Epithelial cell of prostate (primary cell): Measurements from ENCODE around the gene CYTH4.

Source experiments
- DNase-seq: peaks from one replicate; pipeline ENCODE4 v3.0.0-alpha.2; 2011; ENCODE audit warnings: low read depth, low spot score
- H3K27ac ChIP-seq: fragments of 450-650 bp; 2 replicates; pipeline ENCODE4 v1.5.1; 2017; ENCODE audit warnings: mild to moderate bottlenecking

Gene CYTH4

GRCh38 chr22:37269936-37270678 is 12.2 kb upstream of the CYTH4 start:
- no peak for DNase-seq
- no peak overlapping the region for H3K27ac ChIP-seq

DNA sequence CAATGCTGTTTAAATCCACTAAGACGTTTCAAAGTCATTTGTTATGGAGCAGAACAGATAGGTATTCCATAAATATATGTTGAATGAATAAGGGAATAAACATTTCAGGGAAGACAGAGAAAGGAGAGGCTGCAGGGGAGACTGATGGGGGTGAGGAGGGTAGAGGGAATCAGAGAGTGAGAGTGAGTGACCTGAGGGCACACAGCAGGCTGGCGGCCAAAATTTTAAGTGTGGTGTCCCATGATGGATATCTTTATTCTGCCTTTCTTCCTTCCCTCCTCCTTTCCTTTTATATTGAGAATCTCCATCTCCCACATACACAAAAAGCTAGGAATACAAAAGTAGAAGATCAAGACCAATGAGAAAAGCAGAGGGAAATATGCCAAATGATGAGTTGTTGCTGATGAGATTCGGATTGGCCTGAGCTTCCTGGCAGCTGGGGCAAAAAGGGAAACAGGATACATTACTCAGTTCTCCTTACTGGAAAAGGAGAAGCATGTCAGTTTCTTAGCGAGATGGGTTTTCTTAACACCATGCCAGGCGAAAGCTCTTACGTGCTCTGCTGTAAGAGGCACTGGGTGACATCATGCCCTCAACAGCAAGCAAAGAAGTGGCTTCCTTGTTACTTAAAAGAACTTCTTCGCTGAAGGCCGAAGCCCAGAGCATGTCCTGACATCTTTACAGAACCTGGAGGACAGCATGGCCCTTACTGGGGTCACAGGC is 11.2 kb upstream of the CYTH4 start:
- no peak overlapping the region for H3K27ac ChIP-seq
- no peak for DNase-seq

- DNase-seq: no peak
- H3K27ac ChIP-seq: no peak overlapping the region
Measured at GRCh38 chr22:37273126-37273845, 9.0 kb upstream of the CYTH4 start.

DNA sequence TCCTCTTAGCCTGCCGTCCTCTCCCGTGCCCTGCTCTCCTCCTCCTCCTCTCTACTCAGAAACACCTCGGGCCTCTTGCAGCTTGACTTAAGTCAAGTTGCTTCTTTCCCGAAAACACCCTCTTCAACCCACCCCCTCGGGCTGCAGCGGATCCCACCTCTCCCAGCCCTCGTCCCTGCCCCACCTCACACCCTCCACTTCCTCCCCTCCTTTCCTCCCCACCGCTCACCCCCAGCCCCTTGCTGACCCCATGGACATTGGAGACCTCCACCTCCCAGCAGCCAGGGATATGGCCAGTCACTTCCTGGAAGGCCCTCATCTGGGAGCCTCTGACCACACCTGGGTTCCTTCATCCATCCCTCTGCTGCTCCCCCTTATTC is 8.5 kb upstream of the CYTH4 start:
- no peak for DNase-seq
- no peak overlapping the region for H3K27ac ChIP-seq

GRCh38 chr22:37274380-37274862 is 7.9 kb upstream of the CYTH4 start:
- no peak for DNase-seq

DNA sequence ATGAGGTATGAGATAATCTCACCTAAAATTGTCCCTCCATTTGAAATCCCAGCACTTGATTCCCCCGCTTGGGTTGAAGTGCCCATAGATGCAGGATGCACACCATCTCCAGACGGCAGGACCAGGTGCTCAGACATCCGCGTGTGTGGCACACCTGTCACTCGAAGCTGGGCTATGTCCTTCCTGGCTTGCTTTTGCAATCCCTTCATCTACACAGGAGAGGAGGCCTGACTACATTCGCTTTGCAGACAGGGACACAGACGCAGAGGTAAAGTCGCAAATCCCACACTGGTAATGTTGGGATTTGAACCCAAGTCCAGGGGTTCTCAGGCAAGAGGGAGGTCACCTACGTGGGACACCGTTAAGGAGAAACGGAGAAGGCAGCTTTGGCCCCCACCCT is 7.2 kb upstream of the CYTH4 start:
- H3K27ac ChIP-seq: no peak overlapping the region
- DNase-seq: no peak

More at GRCh38 chr22:37274380-37274862, 7.9 kb upstream of the CYTH4 start:
- H3K27ac ChIP-seq: no peak overlapping the region

- no peak for DNase-seq
- H3K27ac ChIP-seq: no peak overlapping the region
Measured at GRCh38 chr22:37275622-37276021, 6.7 kb upstream of the CYTH4 start.

GRCh38 chr22:37276776-37277175 is 5.5 kb upstream of the CYTH4 start:
- DNase-seq: no peak
- H3K27ac ChIP-seq: no peak overlapping the region

- H3K27ac ChIP-seq: no peak overlapping the region
- DNase-seq: no peak
Measured at GRCh38 chr22:37277384-37277783, 4.9 kb upstream of the CYTH4 start.

GRCh38 chr22:37278261-37278660 is 4.0 kb upstream of the CYTH4 start:
- no peak for DNase-seq
- no peak overlapping the region for H3K27ac ChIP-seq

GRCh38 chr22:37279331-37280181 is 2.8 kb upstream of the CYTH4 start:
- no peak overlapping the region for H3K27ac ChIP-seq
- no peak for DNase-seq

DNA sequence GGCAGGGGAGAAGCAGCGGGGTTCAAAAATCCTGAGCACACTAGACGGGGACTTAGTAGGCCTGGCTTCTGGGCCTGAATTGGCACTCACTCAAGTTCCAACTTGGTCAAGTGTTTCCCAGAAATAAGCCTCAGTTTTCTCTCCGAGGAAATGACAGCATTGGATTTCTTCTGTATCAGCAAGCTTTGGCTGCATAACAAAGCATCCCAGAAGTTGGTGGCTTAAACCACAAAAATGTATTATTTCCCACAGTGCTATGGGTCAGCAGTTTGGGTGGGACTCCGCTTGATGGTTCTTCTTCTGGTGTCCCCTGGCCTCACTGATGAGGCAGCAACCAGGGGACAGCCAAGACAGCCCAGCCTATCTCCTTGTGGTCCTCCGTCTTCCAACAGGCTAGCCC is 1.6 kb upstream of the CYTH4 start:
- no peak for DNase-seq
- no peak overlapping the region for H3K27ac ChIP-seq

- H3K27ac ChIP-seq: no peak overlapping the region
- DNase-seq: no peak
Measured at GRCh38 chr22:37281195-37281594, 1.1 kb upstream of the CYTH4 start.

GRCh38 chr22:37281646-37282384 is 493 bp upstream of the CYTH4 start:
- DNase-seq: no peak
- no peak overlapping the region for H3K27ac ChIP-seq

DNA sequence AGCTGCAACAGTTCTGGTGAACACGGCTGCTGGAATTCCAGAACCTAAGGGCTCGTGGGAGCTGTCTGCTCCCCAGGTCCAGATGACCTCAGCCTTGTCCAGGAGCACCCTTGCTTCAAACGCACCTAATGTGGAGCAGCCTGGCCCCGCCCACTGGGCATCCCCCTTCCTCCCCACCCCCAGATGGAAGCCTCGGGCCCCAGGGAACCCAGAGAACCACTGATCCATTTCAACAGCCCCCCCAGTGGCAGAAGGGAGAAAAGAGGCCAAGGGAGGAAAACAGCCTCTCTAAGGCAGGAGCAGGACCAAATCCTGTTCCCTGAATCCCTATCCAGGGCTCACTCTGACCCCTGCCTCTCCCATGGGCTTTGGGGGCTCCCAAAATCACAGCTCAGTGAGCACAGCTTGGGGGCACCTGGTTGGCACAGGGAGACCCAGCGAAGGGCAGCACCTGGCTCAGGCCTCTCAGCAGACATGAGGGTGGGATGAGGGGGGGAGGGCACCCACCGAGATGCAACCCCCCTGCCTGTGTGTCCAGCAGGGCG is 1.2 kb downstream of the CYTH4 start:
- H3K27ac ChIP-seq: no peak overlapping the region
- DNase-seq: no peak

DNA sequence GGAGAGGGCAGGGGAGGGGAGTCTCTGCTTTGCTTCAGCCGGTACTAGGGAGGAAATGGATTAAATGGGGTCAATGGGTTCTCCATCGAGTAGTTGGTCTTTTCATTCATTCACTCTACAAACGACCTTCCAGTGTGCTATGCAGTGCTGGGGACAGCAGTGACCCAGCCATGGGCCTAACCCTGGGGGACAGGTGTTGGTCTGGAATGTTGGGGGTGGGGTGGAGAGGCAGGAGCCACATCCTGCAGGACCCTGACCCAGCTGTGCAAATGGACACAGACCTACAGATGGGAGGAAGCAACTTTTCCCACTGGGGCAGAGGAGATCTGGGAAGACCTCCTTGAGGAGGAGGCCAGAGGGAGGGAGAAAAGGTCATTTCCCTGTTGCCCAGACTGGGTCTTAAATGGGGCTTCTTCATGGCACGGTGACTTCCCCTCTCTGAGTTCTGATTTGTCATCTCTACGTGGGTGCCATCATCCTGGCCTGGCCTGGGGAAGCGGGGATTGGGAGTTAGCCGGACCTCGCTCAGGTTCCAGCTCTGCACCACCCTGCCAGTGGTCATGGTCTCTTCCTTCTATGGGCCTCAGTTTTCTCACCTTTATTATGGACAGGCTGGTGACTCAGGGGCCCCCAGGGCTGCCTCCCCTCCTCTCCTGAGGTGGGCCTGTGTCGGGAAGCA is 2.0 kb downstream of the CYTH4 start:
- no peak for DNase-seq
- no peak overlapping the region for H3K27ac ChIP-seq

- no peak overlapping the region for H3K27ac ChIP-seq
Measured at GRCh38 chr22:37284805-37285355, 2.6 kb downstream of the CYTH4 start.

DNA sequence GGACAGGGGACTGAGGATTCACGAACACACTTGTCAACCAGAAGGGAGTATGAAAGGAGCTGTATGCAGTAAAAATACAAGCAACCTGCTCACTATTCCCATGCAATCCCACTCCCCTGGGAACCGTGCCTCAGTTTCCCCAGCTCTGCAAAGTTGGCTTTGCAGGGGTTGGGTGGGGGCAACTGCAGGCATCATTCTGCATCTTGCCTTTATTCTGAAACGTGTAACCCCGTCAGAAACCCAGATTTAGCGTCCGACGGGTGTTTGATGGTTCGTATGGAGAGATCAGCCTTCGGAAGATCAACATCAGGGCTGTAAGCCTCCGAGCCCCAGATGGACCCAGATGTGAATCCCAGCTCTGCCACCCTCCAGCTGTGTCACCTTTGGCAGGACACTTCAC is 3.6 kb downstream of the CYTH4 start:
- DNase-seq: no peak
- no peak overlapping the region for H3K27ac ChIP-seq

More at GRCh38 chr22:37284805-37285355, 2.6 kb downstream of the CYTH4 start:
- DNase-seq: no peak
